Loucy (cell line): ENCODE measurements around the gene MELK.

Source experiments
- H2AFZ ChIP-seq: fragments of 200-600 bp; sonication (generic); 2 replicates; pipeline ENCODE4 v1.6.0; 2016; ENCODE audit warnings: antibody characterized with exemption, mild to moderate bottlenecking, low read length, moderate library complexity
- H3F3A ChIP-seq: fragments of 200-600 bp; 2 replicates; pipeline ENCODE4 v1.6.0; 2016; ENCODE audit warnings: antibody characterized with exemption, low read depth, mild to moderate bottlenecking
- H3K27me3 ChIP-seq: fragments of 200-600 bp; sonication (generic); 2 replicates; pipeline ENCODE4 v1.6.1; 2014; ENCODE audit warnings: low read length, mild to moderate bottlenecking; ENCODE audit not compliant: insufficient read depth, poor library complexity, severe bottlenecking
- H3K36me3 ChIP-seq: fragments of 200-600 bp; sonication (generic); 2 replicates; pipeline ENCODE4 v1.6.1; 2016; ENCODE audit warnings: low read length; ENCODE audit not compliant: insufficient read depth
- H3K4me1 ChIP-seq: fragments of 200-600 bp; sonication (generic); 2 replicates; pipeline ENCODE4 v1.5.1; 2014; ENCODE audit warnings: low read length, mild to moderate bottlenecking; ENCODE audit not compliant: insufficient read depth, poor library complexity, severe bottlenecking
- H3K4me2 ChIP-seq: fragments of 200-600 bp; sonication (generic); 2 replicates; pipeline ENCODE4 v1.6.0; 2014; ENCODE audit warnings: antibody characterized with exemption, low read length, low read depth, mild to moderate bottlenecking; ENCODE audit not compliant: poor library complexity, severe bottlenecking
- H3K4me3 ChIP-seq: fragments of 200-600 bp; sonication (generic); 2 replicates; pipeline ENCODE4 v1.5.1; 2014; ENCODE audit warnings: low read length, mild to moderate bottlenecking, mixed read lengths; ENCODE audit not compliant: poor library complexity, severe bottlenecking
- H3K79me2 ChIP-seq: fragments of 200-600 bp; sonication (generic); 2 replicates; pipeline ENCODE4 v1.6.1; 2014; ENCODE audit warnings: low read length; ENCODE audit not compliant: insufficient read depth
- H3K9ac ChIP-seq: fragments of 200-600 bp; sonication (generic); 2 replicates; pipeline ENCODE4 v1.6.0; 2014; ENCODE audit warnings: mild to moderate bottlenecking, low read depth, low read length, moderate library complexity; ENCODE audit not compliant: poor library complexity, severe bottlenecking
- H3K9me2 ChIP-seq: fragments of 200-600 bp; sonication (generic); replicated peaks from 2 replicates; pipeline ENCODE4 v1.6.1; 2016; ENCODE audit warnings: low read depth, low read length, mixed read lengths
- H3K9me3 ChIP-seq: fragments of 200-600 bp; sonication (generic); 2 replicates; pipeline ENCODE4 v1.6.1; 2014; ENCODE audit warnings: mild to moderate bottlenecking, antibody characterized with exemption, low read length, low read depth; ENCODE audit not compliant: insufficient read depth
- H4K20me1 ChIP-seq: fragments of 200-600 bp; sonication (generic); 2 replicates; pipeline ENCODE4 v1.6.0; 2014; ENCODE audit warnings: antibody characterized with exemption, low read length, mild to moderate bottlenecking; ENCODE audit not compliant: insufficient read depth, poor library complexity, severe bottlenecking
- CTCF ChIP-seq: fragments of 200-600 bp; sonication (generic); conservative IDR thresholded peaks from 2 replicates; pipeline ENCODE4 v1.5.1; 2014; ENCODE audit warnings: mild to moderate bottlenecking, antibody characterized with exemption, low read length
- EZH2phosphoT487 ChIP-seq: fragments of 200-600 bp; IDR thresholded peaks from 2 replicates; pipeline ENCODE4 v1.6.1; 2018; ENCODE audit warnings: antibody characterized with exemption, mild to moderate bottlenecking, moderate library complexity, borderline replicate concordance

Gene MELK

GRCh38 chr9:36535107-36535506 lies 37.6 kb upstream of the MELK start:
- Histone ChIP-seq H3K4me2 (no peak overlapping the region), H4K20me1 (no peaks in the 10 kb centered on the region), H3K27me3 (no peaks in the 10 kb centered on the region), H3F3A (no peaks in the 10 kb centered on the region), H3K4me3 (no peak overlapping the region), H3K9me2 (no peaks in the 10 kb centered on the region), H3K9me3 (no peaks in the 10 kb centered on the region), H3K4me1 (no peaks in the 10 kb centered on the region), H3K36me3 (no peaks in the 10 kb centered on the region), H3K9ac (no peak overlapping the region), H2AFZ (no peak overlapping the region), H3K79me2 (no peaks in the 10 kb centered on the region)
- TF ChIP-seq CTCF (no peak), EZH2phosphoT487 (no peak)

- Histone ChIP-seq H3K4me2 (no peak overlapping the region), H3K9me2 (no peaks in the 10 kb centered on the region), H3K27me3 (no peaks in the 10 kb centered on the region), H4K20me1 (no peaks in the 10 kb centered on the region), H3K4me1 (no peaks in the 10 kb centered on the region), H3K4me3 (no peak overlapping the region), H3K9ac (no peak overlapping the region), H3K9me3 (no peaks in the 10 kb centered on the region), H3F3A (no peaks in the 10 kb centered on the region), H3K79me2 (no peaks in the 10 kb centered on the region), H3K36me3 (no peaks in the 10 kb centered on the region), H2AFZ (no peak overlapping the region)
- no peak for TF ChIP-seq EZH2phosphoT487
- TF ChIP-seq CTCF = no peak
These were observed 34.8 kb upstream of the MELK start for GRCh38 chr9:36537861-36538260.

- Histone ChIP-seq H3F3A (no peaks in the 10 kb centered on the region), H3K4me3 (no peak overlapping the region), H3K4me2 (no peak overlapping the region), H4K20me1 (no peaks in the 10 kb centered on the region), H3K27me3 (no peaks in the 10 kb centered on the region), H2AFZ (no peak overlapping the region), H3K36me3 (no peaks in the 10 kb centered on the region), H3K9me3 (no peaks in the 10 kb centered on the region), H3K79me2 (no peaks in the 10 kb centered on the region), H3K4me1 (no peaks in the 10 kb centered on the region), H3K9ac (no peak overlapping the region), H3K9me2 (no peaks in the 10 kb centered on the region)
- TF ChIP-seq EZH2phosphoT487 (no peak), CTCF (no peak)
These were observed 30.3 kb upstream of the MELK start for GRCh38 chr9:36542355-36542754.
